Osteocyte (in vitro differentiated cells): ENCODE data around the gene BEST4. TPM values are rescaled to one million over a fixed set of nuclear protein-coding genes. Genes with fewer than 3 reads are reported as not detected.
"Not testable (repeated sequence)": the region's sequence is repeated elsewhere in the genome, so short reads cannot be mapped to it uniquely, and the experiment has no call there.

Experiments used
- DNase-seq: peaks from one replicate; pipeline ENCODE4 v3.0.0; 2021; ENCODE audit warnings: mixed read lengths; ENCODE audit not compliant: unreplicated experiment; ENCODE audit errors: extremely low spot score
- H3K27ac Mint-ChIP-seq: one replicate; pipeline ENCODE4 v1.8.0; 2021; ENCODE audit warnings: mild to moderate bottlenecking, mixed read lengths; ENCODE audit not compliant: unreplicated experiment
- H3K27me3 Mint-ChIP-seq: one replicate; pipeline ENCODE4 v1.8.0; 2021; ENCODE audit warnings: mixed read lengths; ENCODE audit not compliant: unreplicated experiment
- H3K36me3 Mint-ChIP-seq: one replicate; pipeline ENCODE4 v1.8.0; 2021; ENCODE audit warnings: mixed read lengths; ENCODE audit not compliant: unreplicated experiment
- H3K4me1 Mint-ChIP-seq: one replicate; pipeline ENCODE4 v1.8.0; 2021; ENCODE audit warnings: mixed read lengths; ENCODE audit not compliant: unreplicated experiment
- H3K4me3 Mint-ChIP-seq: one replicate; pipeline ENCODE4 v1.8.0; 2021; ENCODE audit warnings: mild to moderate bottlenecking, moderate library complexity, mixed read lengths; ENCODE audit not compliant: unreplicated experiment
- H3K9me3 Mint-ChIP-seq: one replicate; pipeline ENCODE4 v1.8.0; 2021; ENCODE audit warnings: mixed read lengths; ENCODE audit not compliant: unreplicated experiment
- CTCF ChIP-seq: fragments of 200-600 bp; sonication (generic); IDR thresholded peaks from 2 replicates; pipeline ENCODE4 v1.5.0; 2021; ENCODE audit warnings: antibody characterized with exemption, mild to moderate bottlenecking, moderate library complexity
- total RNA-seq: library from RNA; stranded (reverse); gene quantifications from 2 replicates; pipeline ENCODE4 v1.2.1, GENCODE V29; 2021

The BEST4 gene
- total RNA-seq, 1 donor from 2014 or later = 0.48 TPM

- H3K27ac Mint-ChIP-seq = no peak overlapping the region
- H3K27me3 Mint-ChIP-seq = no peaks in the 10 kb centered on the region
- no peak for DNase-seq
- no peak for TF ChIP-seq CTCF
- H3K4me3 Mint-ChIP-seq = no peak overlapping the region
- H3K4me1 Mint-ChIP-seq = no peaks in the 10 kb centered on the region
- H3K36me3 Mint-ChIP-seq = no peaks in the 10 kb centered on the region
- no peaks in the 10 kb centered on the region for H3K9me3 Mint-ChIP-seq
Observed at GRCh38 chr1:44747878-44748277, 40.1 kb downstream of the BEST4 start.

- Mint-ChIP-seq H3K36me3 (no peaks in the 10 kb centered on the region), H3K9me3 (no peaks in the 10 kb centered on the region), H3K27ac (no peak overlapping the region), H3K4me1 (peaks cover 23% of the 10 kb centered on the region), H3K4me3 (no peak overlapping the region), H3K27me3 (no peaks in the 10 kb centered on the region)
- TF ChIP-seq CTCF = no peak
- DNase-seq = no peak
Observed at GRCh38 chr1:44743211-44743610, 44.8 kb downstream of the BEST4 start.

- DNase-seq = no peak
- Mint-ChIP-seq H3K27ac (peak overlapping the region; percentile 95), H3K9me3 (no peaks in the 10 kb centered on the region), H3K4me3 (peak overlapping the region; percentile 89), H3K36me3 (no peaks in the 10 kb centered on the region), H3K4me1 (peaks cover 23% of the 10 kb centered on the region), H3K27me3 (no peaks in the 10 kb centered on the region)
- no peak for TF ChIP-seq CTCF
Observed at GRCh38 chr1:44740179-44740617, 47.8 kb downstream of the BEST4 start.

- H3K27ac Mint-ChIP-seq = peak within 1 kb of the TSS; percentile 95
- H3K36me3 Mint-ChIP-seq = no peaks in the 10 kb centered on the region
- peaks cover 23% of the 10 kb centered on the region for H3K4me1 Mint-ChIP-seq
- peak; percentile 99 for DNase-seq
- no peak for TF ChIP-seq CTCF
- H3K9me3 Mint-ChIP-seq = no peaks in the 10 kb centered on the region
- peak within 1 kb of the TSS; percentile 89 for H3K4me3 Mint-ChIP-seq
- no peaks in the 10 kb centered on the region for H3K27me3 Mint-ChIP-seq
Observed at GRCh38 chr1:44739307-44740178, 48.4 kb downstream of the BEST4 start, which contains the start of gene KIF2C. TSS of gene KIF2C (plus strand) at chr1:44739837. CDS start at chr1:44739933, 96 bp downstream.

- H3K27me3 Mint-ChIP-seq, H3K9me3 Mint-ChIP-seq, DNase-seq, H3K36me3 Mint-ChIP-seq: not testable (repeated sequence)
- H3K4me3 Mint-ChIP-seq = peak overlapping the region; percentile 89
- peaks cover 23% of the 10 kb centered on the region for H3K4me1 Mint-ChIP-seq
- H3K27ac Mint-ChIP-seq = peak overlapping the region; percentile 95
Observed at GRCh38 chr1:44738953-44739306, 49.0 kb downstream of the BEST4 start.
